Measurements from ENCODE around the gene ST6GALNAC4.

ST6GALNAC4 gene

DNA sequence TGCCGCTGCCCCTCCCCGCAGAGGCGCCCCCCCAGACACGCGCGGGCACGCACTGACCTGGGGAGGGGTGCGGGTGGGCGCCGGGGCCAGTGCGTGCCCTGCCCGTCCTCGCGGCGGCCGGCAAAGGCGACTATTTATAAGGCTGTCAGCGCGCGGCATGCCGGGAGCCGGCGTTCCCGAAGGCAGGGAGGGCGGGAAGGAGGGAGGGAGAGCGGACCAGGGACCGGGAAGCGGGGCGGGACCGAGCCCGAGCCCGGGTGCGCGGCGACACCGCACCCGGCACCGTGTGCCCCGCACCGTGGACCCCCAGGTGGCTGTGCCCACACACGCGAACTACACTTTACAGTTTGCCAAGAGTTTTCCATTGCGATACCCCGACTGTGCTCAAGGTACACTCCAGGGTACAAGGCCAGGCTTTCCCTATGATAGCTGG is 39.3 kb downstream of the ST6GALNAC4 start, which contains the start of gene AK1:
Gene AK1, minus strand, starts transcription at position 110 of the 433 bp plus-strand sequence. CDS start 3,058 bp downstream, outside the sequence.
- DNase-seq (ENCODE audit: low read depth, low spot score), result no peak
- H3K9ac ChIP-seq (ENCODE audit: insufficient read length), result peak within 1 kb of the TSS; percentile 82
- no peak within 1 kb of the TSS for H3K27ac ChIP-seq
- H3K36me3 ChIP-seq (ENCODE audit: insufficient read depth, low read length), result no peaks in the 10 kb centered on the region
- no peaks in the 10 kb centered on the region for H3K9me3 ChIP-seq (ENCODE audit: low read depth, low read length)
- TF ChIP-seq EZH2 (IDR thresholded peaks at IDR 0.05) (no peak), POLR2AphosphoS5 (IDR thresholded peaks at IDR 0.05; ENCODE audit: borderline replicate concordance, low read depth, low read length) (peak; percentile 64; the same call in 1 of the 2 replicates), FOXP2 (optimal IDR thresholded peaks at IDR 0.05; ENCODE audit: control extremely low read depth, extremely low read length, insufficient read depth) (no peak)
- H3K4me3 ChIP-seq, result peak within 1 kb of the TSS; percentile 82

DNA sequence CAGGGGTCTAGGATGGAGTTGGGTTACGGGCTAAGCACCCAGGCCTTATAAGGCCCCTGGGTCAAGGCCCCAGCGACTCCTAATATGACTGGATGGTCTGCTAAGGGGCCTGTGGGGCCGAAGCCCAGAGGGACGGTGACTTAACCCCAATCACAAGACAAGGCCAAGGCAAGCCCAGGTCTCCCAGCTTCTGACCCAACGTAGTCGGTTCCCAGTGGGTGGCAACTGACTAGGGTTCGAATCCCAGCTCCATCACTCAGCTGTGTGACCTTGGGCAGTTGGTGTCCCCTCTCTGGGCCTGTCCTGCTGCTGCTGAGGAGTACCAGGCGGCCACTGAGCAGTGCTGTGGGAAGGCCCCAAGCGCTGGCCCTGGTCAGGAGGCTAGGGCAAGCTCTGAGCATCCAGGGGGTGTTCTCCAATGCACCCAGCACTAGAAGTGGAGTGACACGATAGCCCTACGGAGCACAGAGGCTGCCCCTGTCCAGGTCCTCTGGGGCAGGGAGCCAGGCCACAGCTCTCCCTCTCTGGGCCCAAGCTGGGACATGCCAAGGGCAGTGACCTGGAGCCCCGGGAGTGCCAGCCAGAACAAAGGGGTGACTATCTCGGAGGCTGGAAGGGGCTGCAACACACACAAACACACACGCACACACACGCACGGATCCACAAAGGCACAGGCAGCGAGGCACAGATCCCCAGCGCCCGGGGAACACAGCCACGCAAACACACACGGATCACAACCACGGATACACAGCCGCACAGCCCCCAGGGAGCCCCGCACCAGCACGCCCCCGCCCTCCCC is 39.9 kb downstream of the ST6GALNAC4 start:
- TF ChIP-seq EZH2 (IDR thresholded peaks at IDR 0.05), result no peak
- DNase-seq (ENCODE audit: low read depth, low spot score), result no peak
- H3K9ac ChIP-seq (ENCODE audit: insufficient read length), result peak overlapping the region; percentile 82
- peak overlapping the region; percentile 82 for H3K4me3 ChIP-seq
- no peaks in the 10 kb centered on the region for H3K9me3 ChIP-seq (ENCODE audit: low read depth, low read length)
- no peaks in the 10 kb centered on the region for H3K36me3 ChIP-seq (ENCODE audit: insufficient read depth, low read length)
- no peak overlapping the region for H3K27ac ChIP-seq

DNA sequence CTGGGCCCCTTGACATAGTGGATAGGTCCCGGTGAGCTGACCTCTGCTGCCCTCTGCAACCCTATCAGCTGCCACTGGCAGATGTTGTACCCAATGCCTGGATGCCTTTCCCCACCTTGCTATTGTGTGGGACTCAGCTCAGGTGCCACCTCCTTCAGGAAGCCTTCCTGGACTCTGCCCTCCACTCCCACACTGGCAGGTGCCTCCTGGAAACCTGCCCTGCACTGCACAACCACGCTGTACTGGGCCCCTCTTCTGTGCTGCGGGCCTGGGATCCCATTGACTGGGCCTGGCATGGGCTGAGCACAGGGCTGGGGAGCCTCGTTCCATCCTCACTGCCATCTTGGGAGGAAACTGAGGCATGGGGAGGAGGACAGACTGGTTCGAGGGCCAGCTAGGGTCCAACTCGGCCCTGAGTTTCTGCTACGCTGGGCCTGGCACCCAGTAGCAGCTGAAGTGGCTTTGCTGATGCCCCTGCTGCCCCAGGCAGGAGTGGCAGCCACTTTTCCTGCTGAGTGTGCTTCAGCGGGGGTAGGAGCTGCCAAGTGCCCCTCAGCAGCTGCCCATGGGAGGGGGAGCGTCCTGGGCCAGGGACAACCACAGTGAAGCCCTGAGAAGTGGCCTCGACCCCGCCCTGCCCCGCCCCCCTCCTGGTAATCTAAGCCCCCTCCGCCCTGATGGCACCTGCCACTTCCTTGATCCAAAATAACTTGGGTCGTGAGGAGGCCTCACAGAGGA is 40.6 kb downstream of the ST6GALNAC4 start:
- no peaks in the 10 kb centered on the region for H3K9me3 ChIP-seq (ENCODE audit: low read depth, low read length)
- H3K27ac ChIP-seq, result no peak overlapping the region
- no peak overlapping the region for H3K9ac ChIP-seq (ENCODE audit: insufficient read length)
- H3K36me3 ChIP-seq (ENCODE audit: insufficient read depth, low read length), result no peaks in the 10 kb centered on the region
- TF ChIP-seq EZH2 (IDR thresholded peaks at IDR 0.05) (no peak), POLR2AphosphoS5 (IDR thresholded peaks at IDR 0.05; ENCODE audit: borderline replicate concordance, low read depth, low read length) (no peak), FOXP2 (optimal IDR thresholded peaks at IDR 0.05; ENCODE audit: control extremely low read depth, extremely low read length, insufficient read depth) (no peak)
- DNase-seq (ENCODE audit: low read depth, low spot score), result no peak
- no peak overlapping the region; the same call in 1 of the 2 replicates for H3K4me3 ChIP-seq

DNA sequence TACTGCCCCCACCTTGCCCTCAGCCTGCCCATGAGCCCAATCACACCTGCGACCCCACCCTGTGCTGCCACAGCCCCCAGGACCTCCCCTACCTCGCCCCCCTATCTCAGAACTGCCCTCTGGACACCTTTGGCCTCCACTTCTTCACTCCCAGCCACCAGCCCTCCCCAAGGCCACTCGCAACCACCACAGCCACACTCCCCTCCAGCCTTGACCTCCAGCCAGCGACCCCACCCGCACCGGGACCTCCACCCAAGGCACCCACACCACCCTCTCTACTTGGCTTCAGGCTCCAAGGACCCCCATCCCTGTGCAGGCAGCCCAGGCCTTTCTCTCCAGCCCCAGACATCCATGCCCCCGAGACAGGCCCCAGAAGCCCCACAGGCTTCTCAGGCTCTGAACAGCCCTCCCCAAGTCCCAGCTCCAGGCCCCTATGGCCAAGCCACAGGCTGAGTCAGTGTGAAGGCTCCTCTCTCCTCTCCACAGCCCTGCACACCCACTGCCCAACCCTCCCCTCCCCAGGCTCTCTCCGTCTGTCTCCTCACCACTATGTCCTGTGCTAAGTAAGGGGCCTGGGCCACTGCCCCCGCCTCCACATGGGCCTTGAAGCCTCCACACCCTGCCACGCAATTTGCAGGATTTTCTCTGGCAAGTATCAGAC is 41.4 kb downstream of the ST6GALNAC4 start:
- Histone ChIP-seq H3K9ac (ENCODE audit: insufficient read length) (no peak overlapping the region), H3K36me3 (ENCODE audit: insufficient read depth, low read length) (no peaks in the 10 kb centered on the region), H3K4me3 (no peak overlapping the region), H3K27ac (no peak overlapping the region), H3K9me3 (ENCODE audit: low read depth, low read length) (no peaks in the 10 kb centered on the region)
- TF ChIP-seq POLR2AphosphoS5 (IDR thresholded peaks at IDR 0.05; ENCODE audit: borderline replicate concordance, low read depth, low read length) (no peak), FOXP2 (optimal IDR thresholded peaks at IDR 0.05; ENCODE audit: control extremely low read depth, extremely low read length, insufficient read depth) (no peak), EZH2 (IDR thresholded peaks at IDR 0.05) (no peak)
- no peak for DNase-seq (ENCODE audit: low read depth, low spot score)

DNA sequence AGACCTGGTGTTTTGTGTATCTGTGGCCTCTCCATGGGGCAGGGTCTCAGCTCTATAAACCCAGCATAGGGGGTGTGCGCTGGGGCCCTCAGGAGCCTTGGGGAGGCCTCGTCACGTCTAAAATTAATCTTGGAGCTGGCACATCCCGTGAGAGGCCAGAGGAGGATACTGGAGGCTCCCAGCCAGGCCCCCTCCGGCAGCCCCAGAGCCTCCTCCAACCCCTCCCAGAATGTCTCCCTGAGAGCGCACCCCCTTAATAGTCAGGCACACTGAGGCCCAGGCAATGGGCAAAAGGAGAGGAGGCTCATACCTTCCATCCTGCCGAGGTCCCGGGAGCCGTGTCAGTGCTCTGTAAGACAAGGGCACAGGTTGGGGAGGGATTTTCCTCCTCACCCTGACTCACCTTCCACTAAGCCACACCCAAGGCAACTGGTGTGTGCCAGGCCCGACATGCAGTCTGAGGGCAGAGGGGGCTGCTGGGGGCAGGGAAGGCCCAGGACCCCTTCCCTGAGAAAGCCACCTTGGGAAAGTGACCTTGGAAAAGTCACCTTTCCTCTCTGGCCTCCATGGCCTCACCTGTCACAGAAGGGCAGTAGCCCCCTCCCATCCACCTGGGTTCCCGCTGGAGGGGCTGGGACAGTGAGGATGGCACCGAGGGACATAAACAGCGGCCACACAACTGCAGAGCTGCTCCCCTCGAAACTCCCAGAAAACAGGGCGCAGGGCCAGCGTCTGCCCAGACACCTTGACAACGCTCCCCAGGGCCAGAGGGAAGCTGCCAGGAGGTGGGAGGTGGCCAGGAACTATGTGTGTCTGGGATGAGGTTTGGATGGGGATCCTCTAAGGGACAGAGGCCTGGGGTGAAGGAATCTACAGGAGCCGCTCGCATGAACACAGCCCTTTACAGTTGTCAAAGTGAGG is 42.3 kb downstream of the ST6GALNAC4 start:
- DNase-seq (ENCODE audit: low read depth, low spot score), result no peak
- no peak overlapping the region for H3K27ac ChIP-seq
- no peak overlapping the region for H3K4me3 ChIP-seq
- no peak for TF ChIP-seq FOXP2 (optimal IDR thresholded peaks at IDR 0.05; ENCODE audit: control extremely low read depth, extremely low read length, insufficient read depth)
- no peak for TF ChIP-seq POLR2AphosphoS5 (IDR thresholded peaks at IDR 0.05; ENCODE audit: borderline replicate concordance, low read depth, low read length)
- no peaks in the 10 kb centered on the region for H3K36me3 ChIP-seq (ENCODE audit: insufficient read depth, low read length)
- H3K9me3 ChIP-seq (ENCODE audit: low read depth, low read length), result no peaks in the 10 kb centered on the region
- H3K9ac ChIP-seq (ENCODE audit: insufficient read length), result no peak overlapping the region

DNA sequence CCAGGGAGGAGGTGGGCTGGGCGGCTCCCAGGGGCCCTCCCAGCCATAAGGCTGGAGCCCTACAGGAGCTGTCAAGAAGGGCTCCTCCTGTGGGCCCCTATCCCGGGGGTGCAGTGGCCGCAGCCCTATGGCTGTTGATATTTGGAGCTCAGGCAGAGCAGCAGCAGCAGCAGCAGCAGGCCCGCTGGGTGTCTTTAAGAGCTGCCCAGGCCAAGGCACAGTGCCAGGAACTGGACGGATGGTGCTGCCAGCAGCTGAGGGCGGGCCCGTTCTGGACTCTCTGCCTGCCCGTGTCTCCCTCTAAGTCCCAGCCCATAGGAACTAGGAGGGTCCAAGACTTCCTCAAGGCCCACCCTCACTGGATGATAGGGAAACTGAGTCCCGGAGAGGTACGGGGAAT is 43.0 kb downstream of the ST6GALNAC4 start:
- no peak for DNase-seq (ENCODE audit: low read depth, low spot score)
- TF ChIP-seq EZH2 (IDR thresholded peaks at IDR 0.05) (no peak), FOXP2 (optimal IDR thresholded peaks at IDR 0.05; ENCODE audit: control extremely low read depth, extremely low read length, insufficient read depth) (no peak), POLR2AphosphoS5 (IDR thresholded peaks at IDR 0.05; ENCODE audit: borderline replicate concordance, low read depth, low read length) (no peak)
- Histone ChIP-seq H3K9ac (ENCODE audit: insufficient read length) (no peak overlapping the region), H3K27ac (no peak overlapping the region), H3K36me3 (ENCODE audit: insufficient read depth, low read length) (no peaks in the 10 kb centered on the region), H3K4me3 (no peak overlapping the region), H3K9me3 (ENCODE audit: low read depth, low read length) (no peaks in the 10 kb centered on the region)

DNA sequence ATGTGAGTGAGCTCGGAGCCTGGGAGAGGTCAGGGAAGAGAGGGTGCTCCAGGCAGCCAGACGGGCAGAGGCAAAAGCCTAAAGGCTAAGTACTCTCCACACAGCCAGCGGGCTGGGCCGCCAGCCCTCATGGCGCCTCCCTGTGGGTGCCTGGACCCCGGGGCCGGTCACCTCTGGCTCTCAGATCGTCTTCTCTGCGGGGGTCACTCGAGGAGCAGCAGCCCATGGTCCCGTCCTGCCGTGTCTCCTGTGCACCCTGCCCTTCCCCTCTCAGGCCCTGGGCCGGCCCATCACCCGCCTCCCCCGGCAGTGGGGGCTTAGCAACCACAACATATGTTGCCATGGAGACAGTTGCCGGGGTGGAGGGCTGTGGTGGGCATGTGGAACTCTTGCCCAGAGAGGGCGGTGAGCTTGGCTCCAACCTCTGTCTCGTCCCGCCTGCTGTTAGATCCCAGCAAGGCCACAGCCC is 43.6 kb downstream of the ST6GALNAC4 start:
- no peak overlapping the region for H3K27ac ChIP-seq
- no peak for TF ChIP-seq EZH2 (IDR thresholded peaks at IDR 0.05)
- no peak for TF ChIP-seq FOXP2 (optimal IDR thresholded peaks at IDR 0.05; ENCODE audit: control extremely low read depth, extremely low read length, insufficient read depth)
- TF ChIP-seq POLR2AphosphoS5 (IDR thresholded peaks at IDR 0.05; ENCODE audit: borderline replicate concordance, low read depth, low read length), result no peak
- H3K9ac ChIP-seq (ENCODE audit: insufficient read length), result no peak overlapping the region
- DNase-seq (ENCODE audit: low read depth, low spot score), result no peak
- no peak overlapping the region for H3K4me3 ChIP-seq
- H3K36me3 ChIP-seq (ENCODE audit: insufficient read depth, low read length), result no peaks in the 10 kb centered on the region
- H3K9me3 ChIP-seq (ENCODE audit: low read depth, low read length), result no peaks in the 10 kb centered on the region

Measured in SK-N-MC (cell line).